Prostate gland (tissue), 2 donors: ENCODE measurements around the gene EBF3.

ENCODE experiments used
- CTCF ChIP-seq, 4 experiments: fragments of 200-600 bp in 2 of 4; fragments of 450-650 bp in 2 of 4; sonication (generic) in 2 of 4; IDR thresholded peaks; 1 replicate in 3 of 4; 2 replicates in 1 of 4; pipeline ENCODE4 v1.5.1; 2016 to 2019; ENCODE audit warnings: antibody characterized with exemption in 4 of 4, mild to moderate bottlenecking in 2 of 4, moderate library complexity in 2 of 4
- POLR2A ChIP-seq: fragments of 450-650 bp; IDR thresholded peaks from one replicate; pipeline ENCODE4 v1.6.1; 2016; ENCODE audit warnings: antibody characterized with exemption, mild to moderate bottlenecking

- TF ChIP-seq CTCF (IDR thresholded peaks at IDR 0.05) (no peak), POLR2A (no peak)
Observed at GRCh38 chr10:129885526-129885925, 78.5 kb downstream of the EBF3 start.
